Measurements from ENCODE around the gene LRP11. TPM values are rescaled to one million over a fixed set of nuclear protein-coding genes. Genes with fewer than 3 reads are reported as not detected.

Gene LRP11
- total RNA-seq, 4 donors from 2014 or later = 56.0 to 98.3 (median 78.4) TPM

DNA sequence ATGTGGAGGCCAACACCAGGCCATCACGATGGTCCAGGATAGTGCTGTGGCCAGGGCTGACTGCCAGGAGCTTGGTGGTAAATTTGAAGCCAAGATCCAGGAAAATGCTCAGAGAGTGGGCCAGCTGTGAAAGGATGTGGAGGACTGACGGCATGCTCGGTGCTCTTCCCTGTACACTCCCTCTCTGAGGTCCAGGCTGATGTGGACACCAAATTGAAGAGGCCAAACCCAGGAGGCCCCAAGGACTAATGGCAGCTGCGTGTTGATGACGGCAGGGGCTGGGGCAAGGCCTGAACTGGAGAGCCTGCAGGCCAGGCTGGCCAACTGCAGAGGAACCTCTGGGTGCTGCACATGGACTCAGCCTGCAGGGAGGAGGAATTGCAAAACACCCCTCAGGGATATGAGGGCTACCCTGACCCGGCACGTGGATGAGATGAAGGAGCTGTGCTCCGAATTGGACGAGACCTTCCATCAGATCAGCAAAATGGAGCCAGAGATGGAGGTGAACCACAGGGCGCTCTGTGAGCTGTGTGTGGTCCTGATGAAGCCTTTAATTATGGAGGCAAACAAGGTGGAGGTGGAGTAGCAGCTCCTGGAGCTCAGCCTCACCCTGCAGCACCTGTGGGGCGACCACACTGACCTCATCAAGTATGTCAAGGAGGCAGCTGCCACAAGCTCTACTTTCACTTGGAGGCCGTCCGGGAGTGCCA is 40.7 kb upstream of the LRP11 start:
- DNase-seq (ENCODE audit: low spot score in 2 of 2) = peak in 1 of 2 donors; percentile 71
- TF ChIP-seq, protein P1, sequence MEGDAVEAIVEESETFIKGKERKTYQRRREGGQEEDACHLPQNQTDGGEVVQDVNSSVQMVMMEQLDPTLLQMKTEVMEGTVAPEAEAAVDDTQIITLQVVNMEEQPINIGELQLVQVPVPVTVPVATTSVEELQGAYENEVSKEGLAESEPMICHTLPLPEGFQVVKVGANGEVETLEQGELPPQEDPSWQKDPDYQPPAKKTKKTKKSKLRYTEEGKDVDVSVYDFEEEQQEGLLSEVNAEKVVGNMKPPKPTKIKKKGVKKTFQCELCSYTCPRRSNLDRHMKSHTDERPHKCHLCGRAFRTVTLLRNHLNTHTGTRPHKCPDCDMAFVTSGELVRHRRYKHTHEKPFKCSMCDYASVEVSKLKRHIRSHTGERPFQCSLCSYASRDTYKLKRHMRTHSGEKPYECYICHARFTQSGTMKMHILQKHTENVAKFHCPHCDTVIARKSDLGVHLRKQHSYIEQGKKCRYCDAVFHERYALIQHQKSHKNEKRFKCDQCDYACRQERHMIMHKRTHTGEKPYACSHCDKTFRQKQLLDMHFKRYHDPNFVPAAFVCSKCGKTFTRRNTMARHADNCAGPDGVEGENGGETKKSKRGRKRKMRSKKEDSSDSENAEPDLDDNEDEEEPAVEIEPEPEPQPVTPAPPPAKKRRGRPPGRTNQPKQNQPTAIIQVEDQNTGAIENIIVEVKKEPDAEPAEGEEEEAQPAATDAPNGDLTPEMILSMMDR (IDR thresholded peaks at IDR 0.05) = no peak
- no peak for TF ChIP-seq POLR2A (IDR thresholded peaks at IDR 0.05)
- WGBS, 2 donors = 80 to 86% methylated on average over 12 to 13 of the region's 13 CpGs
- no peak overlapping the region for H3K4me3 ChIP-seq (ENCODE audit: low read depth, poor library complexity, severe bottlenecking)
- intact Hi-C loops (cut with DNase I; ENCODE audit: low total_unique reads) = no loop called here

DNA sequence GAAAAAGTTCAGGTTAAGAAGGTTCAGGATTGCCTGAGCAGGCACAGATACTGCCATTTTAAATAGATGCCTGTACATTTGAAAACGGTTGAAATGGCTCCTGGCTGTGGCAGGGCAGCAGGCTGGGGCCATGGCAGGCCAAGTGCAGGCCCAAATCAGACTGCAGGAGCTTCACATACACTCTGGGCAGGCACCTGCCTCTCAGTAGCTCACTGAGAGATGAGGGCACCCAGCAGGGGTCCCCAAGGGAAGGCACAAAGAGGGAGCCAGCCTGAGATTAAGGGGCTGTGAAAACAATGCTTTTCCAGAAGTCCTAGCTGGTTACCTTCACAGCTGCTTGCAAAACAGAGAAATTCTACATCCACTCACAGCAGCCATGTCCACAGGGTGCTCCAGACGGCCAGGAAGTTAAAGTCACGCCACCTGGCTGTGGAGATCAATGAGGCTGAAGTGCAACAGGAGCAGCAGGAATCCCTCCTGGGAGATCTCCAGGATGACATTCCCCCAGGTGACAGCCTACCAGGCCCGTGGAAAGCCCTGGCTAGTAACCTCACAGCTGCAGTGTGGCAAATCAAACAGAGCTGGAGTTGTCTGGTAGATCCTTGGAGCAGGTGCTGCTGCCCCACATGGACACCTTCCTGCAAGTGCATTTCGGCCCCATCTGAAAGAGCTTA is 39.9 kb upstream of the LRP11 start:
- DNase-seq (ENCODE audit: low spot score in 2 of 2) = peak in 1 of 2 donors; percentile 83
- 65 to 72% methylated on average over 5 of the region's 5 CpGs for WGBS, 2 donors
- no peak overlapping the region for H3K4me3 ChIP-seq (ENCODE audit: low read depth, poor library complexity, severe bottlenecking)
- intact Hi-C loops (cut with DNase I; ENCODE audit: low total_unique reads) = no loop called here
- TF ChIP-seq, protein P1 (IDR thresholded peaks at IDR 0.05) = no peak
- TF ChIP-seq POLR2A (IDR thresholded peaks at IDR 0.05) = no peak

DNA sequence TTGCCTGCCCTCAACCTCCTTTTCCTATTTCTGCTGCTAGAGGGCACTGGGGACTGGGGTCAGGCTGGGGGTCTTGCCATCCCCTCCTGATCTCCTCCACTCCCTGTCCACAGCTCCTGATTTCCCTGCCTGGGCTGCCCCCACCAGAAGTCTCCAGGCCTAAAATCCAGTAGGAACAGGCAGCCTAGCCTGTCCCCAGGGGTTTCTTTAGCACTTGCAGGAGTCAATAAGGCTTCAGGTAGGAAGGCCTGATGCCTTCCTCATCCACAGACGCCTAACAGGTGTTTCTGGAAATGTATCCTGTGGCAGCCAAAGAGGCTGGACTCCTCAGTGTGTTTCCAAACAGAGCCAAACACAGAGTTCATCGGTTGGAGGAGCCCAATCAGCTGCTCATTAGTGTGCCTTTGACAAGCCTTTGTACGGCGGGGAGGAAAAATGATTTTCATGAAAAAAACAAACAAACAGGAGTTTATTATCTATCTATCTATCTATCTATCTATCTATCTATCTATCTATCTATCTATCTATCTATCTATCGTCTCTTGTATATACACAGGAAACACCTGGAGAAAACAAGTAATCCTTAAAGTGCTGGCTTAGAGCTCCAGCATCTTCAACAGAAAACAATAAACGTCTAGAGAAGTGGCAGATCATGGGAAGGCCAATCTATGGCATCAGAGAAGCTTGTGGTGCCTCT is 37.4 kb upstream of the LRP11 start:
- 65 to 69% methylated on average over 6 of the region's 6 CpGs for WGBS, 2 donors
- no peak for TF ChIP-seq POLR2A (IDR thresholded peaks at IDR 0.05)
- TF ChIP-seq, protein P1 (IDR thresholded peaks at IDR 0.05) = no peak
- intact Hi-C loops (cut with DNase I; ENCODE audit: low total_unique reads) = no loop called here
- H3K4me3 ChIP-seq (ENCODE audit: low read depth, poor library complexity, severe bottlenecking) = no peak overlapping the region
- no peak for DNase-seq (ENCODE audit: low spot score in 2 of 2)

DNA sequence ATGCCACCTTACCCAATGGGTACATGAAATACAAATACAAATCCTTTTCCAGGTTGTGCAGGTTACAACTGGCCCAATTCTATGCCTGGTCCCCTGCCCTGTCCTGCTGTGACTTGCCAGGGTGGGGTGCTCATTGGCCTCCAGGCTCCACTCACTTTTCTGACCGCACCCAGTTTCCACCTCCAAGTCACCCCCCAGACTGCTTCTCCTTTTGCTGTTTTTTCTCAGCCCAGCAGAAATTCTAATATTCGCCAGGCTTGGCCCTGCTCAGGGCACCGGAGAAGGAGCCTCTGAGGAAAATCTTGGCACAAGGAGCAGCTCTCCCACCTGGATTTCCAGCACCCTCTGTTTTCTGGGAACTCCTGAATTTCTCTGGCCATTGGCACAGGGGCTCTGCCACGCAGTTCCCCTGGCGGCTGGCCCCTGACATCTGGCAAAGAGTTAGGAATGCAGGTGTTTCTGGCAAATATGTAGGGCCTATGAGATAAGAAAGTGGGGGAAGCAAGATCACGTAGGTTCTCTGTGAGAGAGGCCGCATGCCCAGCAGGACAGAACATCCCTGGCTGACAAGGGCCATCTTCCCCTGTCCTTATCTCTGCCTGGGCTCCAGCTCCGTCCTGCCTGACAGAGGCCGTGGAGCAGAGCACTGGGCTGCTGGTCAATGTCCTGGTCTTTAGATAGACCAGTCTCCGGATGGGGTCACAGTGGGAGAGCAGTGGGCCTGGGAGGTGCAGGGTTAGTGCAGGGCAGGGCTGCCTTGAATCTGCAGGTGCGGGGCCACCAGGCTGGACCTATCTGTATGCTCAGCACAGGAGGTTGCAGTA is 36.7 kb upstream of the LRP11 start:
- TF ChIP-seq, protein P1 (IDR thresholded peaks at IDR 0.05) = no peak
- no peak for TF ChIP-seq POLR2A (IDR thresholded peaks at IDR 0.05)
- WGBS, 2 donors = 55 to 63% methylated on average over 11 of the region's 11 CpGs
- no peak overlapping the region for H3K4me3 ChIP-seq (ENCODE audit: low read depth, poor library complexity, severe bottlenecking)
- peak; percentile 60 to 84 for DNase-seq (ENCODE audit: low spot score in 2 of 2)
- intact Hi-C loops (cut with DNase I; ENCODE audit: low total_unique reads) = no loop called here

DNA sequence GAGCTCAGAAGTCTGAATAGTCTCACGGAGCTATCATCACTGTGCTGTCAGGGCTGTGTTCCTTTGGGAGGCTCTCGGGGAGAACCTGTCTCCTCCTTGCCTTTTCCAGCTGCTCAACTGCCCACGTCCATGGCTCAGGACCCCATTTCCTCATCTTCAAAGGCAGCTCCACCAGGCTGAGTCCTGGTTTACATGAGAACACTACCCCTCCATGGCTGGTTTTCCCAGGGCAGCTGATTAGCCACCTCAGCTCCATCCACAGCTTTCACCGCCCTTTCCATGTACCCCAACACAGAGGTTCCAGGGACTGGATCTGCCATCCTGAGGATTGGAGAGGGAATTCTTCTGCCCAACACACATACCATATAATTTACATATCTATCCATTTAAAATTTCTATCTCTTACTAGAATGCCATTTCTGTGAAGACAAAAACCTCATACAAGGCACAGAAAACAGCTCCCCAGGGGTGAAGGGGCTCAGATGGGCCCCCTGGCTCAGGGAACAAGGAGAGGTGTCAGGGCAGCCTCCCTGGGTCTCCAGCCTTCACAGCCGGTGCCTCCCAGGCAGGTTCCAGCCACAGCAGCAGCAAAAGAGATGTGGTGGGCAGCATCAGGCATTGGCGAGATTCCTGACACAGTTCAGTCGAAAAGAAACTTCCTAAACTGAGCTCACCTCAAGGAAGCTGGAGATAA is 35.9 kb upstream of the LRP11 start:
- TF ChIP-seq POLR2A (IDR thresholded peaks at IDR 0.05) = no peak
- TF ChIP-seq, protein P1 (IDR thresholded peaks at IDR 0.05) = no peak
- DNase-seq (ENCODE audit: low spot score in 2 of 2) = peak in 1 of 2 donors; percentile 83
- intact Hi-C loops (cut with DNase I; ENCODE audit: low total_unique reads) = no loop called here
- 61 to 70% methylated on average over 7 of the region's 7 CpGs for WGBS, 2 donors
- no peak overlapping the region for H3K4me3 ChIP-seq (ENCODE audit: low read depth, poor library complexity, severe bottlenecking)

Data from lower leg skin (tissue), 4 donors.